IMR-90 (cell line): ENCODE measurements around the gene IVNS1ABP. TPM values are rescaled to one million over a fixed set of nuclear protein-coding genes. Genes with fewer than 3 reads are reported as not detected.

Source experiments
- MAFK ChIP-seq: IDR thresholded peaks from 2 replicates; pipeline ENCODE4 v1.6.1; 2012; ENCODE audit warnings: low read depth, low read length, improper control_type of control experiment
- SMC3 ChIP-seq: fragments of 150-350 bp; IDR thresholded peaks from 2 replicates; pipeline ENCODE4 v1.6.1; 2016; ENCODE audit warnings: low read depth, mild to moderate bottlenecking, antibody characterized with exemption, low read length, moderate library complexity
- polyA plus RNA-seq, 3 experiments: library from polyadenylated mRNA; depleted of rRNA; stranded (reverse); fragments of >200 nt; gene quantifications; 2 replicates each; pipeline ENCODE4 v1.2.3, GENCODE V29; 2012; ENCODE audit warnings: low replicate concordance in 1 of 3
- total RNA-seq: library from RNA; depleted of rRNA; stranded (reverse); fragments of >200 nt; gene quantifications from 2 replicates; pipeline ENCODE4 v1.2.3, GENCODE V29; 2012
- TF ChIP-seq, protein P1 (sequence below): conservative IDR thresholded peaks from 2 replicates; pipeline ENCODE4 v1.5.1; 2012; ENCODE audit warnings: mild to moderate bottlenecking, low read depth, low read length, improper control_type of control experiment
- TF ChIP-seq, protein P2 (sequence below): fragments of 150-350 bp; IDR thresholded peaks from 2 replicates; pipeline ENCODE4 v1.6.1; 2016; ENCODE audit warnings: low read depth, mild to moderate bottlenecking, low read length, moderate library complexity, borderline replicate concordance

Gene IVNS1ABP
- total and polyA plus RNA-seq, 2 of the 4 experiments (the other 2 are of a cell fraction): 21.8 to 26.7 TPM

DNA sequence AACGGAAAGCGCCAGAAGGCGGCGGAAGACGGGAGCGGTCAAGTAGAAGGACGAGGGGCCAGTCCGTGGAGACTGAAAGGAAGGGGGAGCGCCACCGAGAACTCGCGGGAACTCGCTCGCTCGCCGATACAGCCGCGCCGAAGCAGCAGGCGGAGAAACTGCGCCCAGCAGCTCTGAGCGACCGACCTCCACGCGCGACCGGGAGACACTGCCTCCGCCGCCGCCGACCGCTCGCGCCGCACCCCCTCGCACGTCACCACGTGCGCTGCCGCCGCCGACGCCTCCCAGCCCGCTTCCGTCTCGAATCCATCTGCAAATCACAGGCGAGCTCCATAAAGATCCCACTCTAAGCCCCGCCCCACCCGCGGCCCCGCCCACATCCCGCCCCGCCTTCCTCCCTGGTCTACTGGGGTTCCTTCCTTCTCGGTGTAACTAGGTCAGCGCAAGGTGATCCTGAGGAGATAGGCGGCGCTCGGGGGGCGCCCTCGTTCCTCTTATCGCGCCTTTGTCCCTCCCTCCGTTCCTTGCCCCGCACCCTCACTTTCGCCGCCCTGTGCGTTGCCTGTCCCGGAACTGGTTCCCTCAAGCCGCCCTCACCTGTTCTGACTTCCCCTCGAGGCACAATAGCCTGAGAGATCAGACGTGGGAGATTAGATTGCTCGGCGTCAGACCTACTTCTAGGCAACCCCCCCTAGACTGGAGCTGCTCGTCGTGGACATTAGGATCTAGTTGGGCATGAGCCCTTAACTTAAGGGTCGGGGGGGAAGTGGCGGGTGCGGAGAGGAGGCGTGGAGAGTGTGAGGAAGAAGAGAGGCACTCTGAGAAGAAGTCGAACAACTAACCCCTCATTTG, at the start of gene IVNS1ABP (continued):
- TF ChIP-seq, protein P1, sequence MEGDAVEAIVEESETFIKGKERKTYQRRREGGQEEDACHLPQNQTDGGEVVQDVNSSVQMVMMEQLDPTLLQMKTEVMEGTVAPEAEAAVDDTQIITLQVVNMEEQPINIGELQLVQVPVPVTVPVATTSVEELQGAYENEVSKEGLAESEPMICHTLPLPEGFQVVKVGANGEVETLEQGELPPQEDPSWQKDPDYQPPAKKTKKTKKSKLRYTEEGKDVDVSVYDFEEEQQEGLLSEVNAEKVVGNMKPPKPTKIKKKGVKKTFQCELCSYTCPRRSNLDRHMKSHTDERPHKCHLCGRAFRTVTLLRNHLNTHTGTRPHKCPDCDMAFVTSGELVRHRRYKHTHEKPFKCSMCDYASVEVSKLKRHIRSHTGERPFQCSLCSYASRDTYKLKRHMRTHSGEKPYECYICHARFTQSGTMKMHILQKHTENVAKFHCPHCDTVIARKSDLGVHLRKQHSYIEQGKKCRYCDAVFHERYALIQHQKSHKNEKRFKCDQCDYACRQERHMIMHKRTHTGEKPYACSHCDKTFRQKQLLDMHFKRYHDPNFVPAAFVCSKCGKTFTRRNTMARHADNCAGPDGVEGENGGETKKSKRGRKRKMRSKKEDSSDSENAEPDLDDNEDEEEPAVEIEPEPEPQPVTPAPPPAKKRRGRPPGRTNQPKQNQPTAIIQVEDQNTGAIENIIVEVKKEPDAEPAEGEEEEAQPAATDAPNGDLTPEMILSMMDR: no peak
- TF ChIP-seq, protein P2, sequence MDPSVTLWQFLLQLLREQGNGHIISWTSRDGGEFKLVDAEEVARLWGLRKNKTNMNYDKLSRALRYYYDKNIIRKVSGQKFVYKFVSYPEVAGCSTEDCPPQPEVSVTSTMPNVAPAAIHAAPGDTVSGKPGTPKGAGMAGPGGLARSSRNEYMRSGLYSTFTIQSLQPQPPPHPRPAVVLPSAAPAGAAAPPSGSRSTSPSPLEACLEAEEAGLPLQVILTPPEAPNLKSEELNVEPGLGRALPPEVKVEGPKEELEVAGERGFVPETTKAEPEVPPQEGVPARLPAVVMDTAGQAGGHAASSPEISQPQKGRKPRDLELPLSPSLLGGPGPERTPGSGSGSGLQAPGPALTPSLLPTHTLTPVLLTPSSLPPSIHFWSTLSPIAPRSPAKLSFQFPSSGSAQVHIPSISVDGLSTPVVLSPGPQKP: no peak
- TF ChIP-seq MAFK (no peak), SMC3 (no peak)
